ENCODE results near the gene ADCY2.

GRCh38 chr5:7493081-7493480, 97.1 kb downstream of the ADCY2 start:
- TF ChIP-seq CTCF (IDR thresholded peaks at IDR 0.05) (no peak), POLR2A (IDR thresholded peaks at IDR 0.05) (no peak), EP300 (IDR thresholded peaks at IDR 0.05) (no peak), POLR2AphosphoS5 (IDR thresholded peaks at IDR 0.05) (no peak)

Measured in stomach (tissue), 4 donors.